Occipital lobe (tissue), 2 donors: ENCODE measurements around the gene CHRM4. TPM values are rescaled to one million over a fixed set of nuclear protein-coding genes. Genes with fewer than 3 reads are reported as not detected.
"Not testable (repeated sequence)": the region's sequence is repeated elsewhere in the genome, so short reads cannot be mapped to it uniquely, and the experiment has no call there.

Experiments
- DNase-seq: peaks from one replicate; lab custom pipeline; 2025; lab: John Stamatoyannopoulos, UW
- total RNA-seq: library from RNA; depleted of rRNA; stranded (reverse); fragments of >200 nt; gene quantifications from one replicate; pipeline ENCODE4 v1.2.3, GENCODE V29; 2014

The CHRM4 gene
- total RNA-seq, 1 donor from 2014 or later = 0.78 TPM

- DNase-seq = no peak
These were observed 9.5 kb downstream of the CHRM4 start for GRCh38 chr11:46381819-46382645.

DNA sequence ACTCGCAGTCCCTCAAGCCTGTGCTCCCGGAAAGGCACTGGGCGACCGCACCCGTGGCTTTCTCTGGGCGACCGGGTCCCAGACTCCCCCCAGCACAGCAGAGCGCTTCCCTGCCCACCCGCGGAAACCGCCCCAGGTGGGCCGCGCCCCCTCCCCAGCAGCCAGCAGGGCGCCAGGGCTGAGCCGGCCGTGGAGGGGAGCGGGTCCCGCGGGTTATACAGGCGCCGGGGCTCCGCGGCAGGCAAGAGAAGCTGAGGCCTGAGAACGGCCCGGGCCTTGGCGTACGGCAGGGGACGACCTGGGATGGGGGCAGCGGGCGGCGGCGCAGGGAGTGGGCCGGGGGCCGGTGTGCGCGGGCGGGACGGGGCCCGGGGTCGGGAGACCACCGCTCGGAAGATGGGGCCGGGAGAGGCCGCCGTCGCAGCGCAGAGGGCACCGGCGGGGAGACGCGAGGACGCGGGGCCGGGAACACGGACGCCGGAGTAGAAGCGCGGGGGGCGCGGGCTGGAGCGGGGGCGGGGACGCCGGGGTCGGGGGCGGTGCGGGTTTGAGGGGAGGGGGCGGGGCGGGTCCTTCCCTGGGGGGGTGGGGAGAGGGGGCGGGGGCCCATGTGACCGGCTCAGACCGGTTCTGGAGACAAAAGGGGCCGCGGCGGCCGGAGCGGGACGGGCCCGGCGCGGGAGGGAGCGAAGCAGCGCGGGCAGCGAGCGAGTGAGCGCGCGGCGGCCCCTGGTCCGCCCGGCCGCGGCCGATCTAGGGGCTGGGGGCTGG, 10.3 kb downstream of the CHRM4 start, which contains the start of gene MDK:
Gene MDK, plus strand, starts transcription at position 622 of the 771 bp plus-strand sequence. CDS start 389 bp downstream, outside the sequence.
- DNase-seq = no peak

- no peak for DNase-seq
These were observed 11.1 kb downstream of the CHRM4 start for GRCh38 chr11:46380340-46381047.

DNA sequence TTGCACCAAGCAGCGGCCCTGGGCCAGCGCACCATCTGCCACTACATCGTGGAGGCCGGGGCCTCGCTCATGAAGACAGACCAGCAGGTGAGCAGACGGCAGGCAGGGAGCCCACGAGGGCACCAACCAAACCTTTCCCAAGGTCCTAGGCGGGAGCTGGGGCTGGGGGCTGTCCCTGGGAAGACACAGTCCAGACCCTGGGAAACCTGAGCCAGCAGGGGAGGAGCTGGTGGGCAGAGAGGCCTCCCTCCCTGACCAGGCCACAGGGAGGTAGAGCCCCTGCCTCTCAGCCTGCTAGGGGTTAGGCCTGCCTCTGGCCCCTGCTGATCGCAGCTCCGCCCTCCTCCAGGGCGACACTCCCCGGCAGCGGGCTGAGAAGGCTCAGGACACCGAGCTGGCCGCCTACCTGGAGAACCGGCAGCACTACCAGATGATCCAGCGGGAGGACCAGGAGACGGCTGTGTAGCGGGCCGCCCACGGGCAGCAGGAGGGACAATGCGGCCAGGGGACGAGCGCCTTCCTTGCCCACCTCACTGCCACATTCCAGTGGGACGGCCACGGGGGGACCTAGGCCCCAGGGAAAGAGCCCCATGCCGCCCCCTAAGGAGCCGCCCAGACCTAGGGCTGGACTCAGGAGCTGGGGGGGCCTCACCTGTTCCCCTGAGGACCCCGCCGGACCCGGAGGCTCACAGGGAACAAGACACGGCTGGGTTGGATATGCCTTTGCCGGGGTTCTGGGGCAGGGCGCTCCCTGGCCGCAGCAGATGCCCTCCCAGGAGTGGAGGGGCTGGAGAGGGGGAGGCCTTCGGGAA, 11.9 kb downstream of the CHRM4 start:
- DNase-seq = not testable (repeated sequence)

DNA sequence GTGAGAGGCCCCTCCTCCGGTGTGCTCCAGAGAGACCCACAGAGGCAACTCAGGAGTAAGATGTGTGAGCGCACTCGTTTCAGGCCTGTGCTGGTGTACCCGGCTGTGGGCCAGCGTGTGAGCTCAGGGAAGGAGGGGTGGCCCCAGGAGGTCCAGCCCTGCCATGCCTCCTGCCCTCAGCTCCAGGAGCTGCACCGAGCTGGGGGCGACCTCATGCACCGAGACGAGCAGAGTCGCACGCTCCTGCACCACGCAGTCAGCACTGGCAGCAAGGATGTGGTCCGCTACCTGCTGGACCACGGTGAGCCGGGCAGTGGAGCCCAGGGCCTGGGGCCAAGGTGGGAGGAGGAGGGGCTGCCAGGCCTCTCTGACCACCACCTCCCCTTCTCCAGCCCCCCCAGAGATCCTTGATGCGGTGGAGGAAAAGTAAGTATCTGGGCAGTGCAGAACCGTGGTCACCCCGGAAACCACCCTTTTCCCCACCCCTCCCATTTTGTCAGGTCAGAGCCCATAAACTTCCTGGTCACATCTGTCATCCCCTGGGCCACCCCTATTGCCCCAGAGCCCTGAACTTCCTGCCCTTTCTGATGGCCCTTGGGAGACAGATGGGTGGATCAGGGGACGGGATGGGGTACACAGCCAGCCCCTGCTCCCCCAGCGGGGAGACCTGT, 12.6 kb downstream of the CHRM4 start:
- no peak for DNase-seq

GRCh38 chr11:46378296-46378695, 13.3 kb downstream of the CHRM4 start:
- DNase-seq = no peak

GRCh38 chr11:46377831-46378230, 13.7 kb downstream of the CHRM4 start:
- no peak for DNase-seq

- DNase-seq = no peak
These were observed 14.3 kb downstream of the CHRM4 start for GRCh38 chr11:46377290-46377689.

GRCh38 chr11:46376258-46377050, 15.1 kb downstream of the CHRM4 start:
- no peak for DNase-seq

DNA sequence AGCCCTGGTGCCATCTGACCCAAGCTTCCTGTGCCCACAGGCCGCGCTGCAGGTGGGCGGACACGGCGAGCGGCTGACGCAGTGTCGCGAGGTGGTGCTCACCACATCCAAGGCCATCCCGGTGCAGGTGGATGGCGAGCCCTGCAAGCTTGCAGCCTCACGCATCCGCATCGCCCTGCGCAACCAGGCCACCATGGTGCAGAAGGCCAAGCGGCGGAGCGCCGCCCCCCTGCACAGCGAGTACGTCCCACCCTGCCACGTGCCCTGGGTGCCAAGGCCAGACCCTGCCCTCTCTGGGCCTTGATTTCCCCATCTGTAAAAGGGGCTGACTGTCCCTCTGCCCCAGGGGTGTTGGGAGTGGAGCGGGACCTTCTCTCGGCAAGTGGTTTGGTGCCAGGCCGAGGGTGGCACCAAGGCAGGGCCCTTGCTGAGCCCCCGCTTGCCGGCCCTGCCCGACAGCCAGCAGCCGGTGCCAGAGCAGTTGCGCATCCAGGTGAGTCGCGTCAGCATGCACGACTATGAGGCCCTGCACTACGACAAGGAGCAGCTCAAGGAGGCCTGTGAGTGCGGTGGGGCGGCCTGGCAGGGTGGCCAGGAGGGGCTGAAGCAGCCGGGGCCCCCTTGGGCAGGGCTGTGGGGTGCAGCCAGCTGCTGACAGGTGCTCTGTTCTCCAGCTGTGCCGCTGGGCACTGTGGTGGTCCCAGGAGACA, 16.0 kb downstream of the CHRM4 start:
- DNase-seq = no peak

DNA sequence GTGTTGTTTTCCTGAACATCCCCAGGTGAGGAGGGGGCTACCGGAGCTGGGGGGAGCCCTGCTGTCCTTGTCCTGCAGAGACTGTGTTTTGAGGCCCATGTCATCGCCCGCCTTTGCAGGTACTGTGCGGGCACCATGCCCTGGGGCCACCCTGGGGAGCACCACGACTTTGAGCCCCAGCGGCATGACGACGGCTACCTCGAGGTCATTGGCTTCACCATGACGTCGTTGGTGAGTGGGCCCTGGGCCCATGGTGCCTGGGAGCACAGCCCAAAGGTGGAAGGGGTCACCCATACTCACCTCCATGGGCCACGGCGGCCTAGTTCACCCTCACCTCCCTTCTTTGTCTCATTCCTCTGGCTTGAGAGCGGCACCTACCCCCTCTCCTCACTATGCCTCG, 16.8 kb downstream of the CHRM4 start:
- no peak for DNase-seq

DNA sequence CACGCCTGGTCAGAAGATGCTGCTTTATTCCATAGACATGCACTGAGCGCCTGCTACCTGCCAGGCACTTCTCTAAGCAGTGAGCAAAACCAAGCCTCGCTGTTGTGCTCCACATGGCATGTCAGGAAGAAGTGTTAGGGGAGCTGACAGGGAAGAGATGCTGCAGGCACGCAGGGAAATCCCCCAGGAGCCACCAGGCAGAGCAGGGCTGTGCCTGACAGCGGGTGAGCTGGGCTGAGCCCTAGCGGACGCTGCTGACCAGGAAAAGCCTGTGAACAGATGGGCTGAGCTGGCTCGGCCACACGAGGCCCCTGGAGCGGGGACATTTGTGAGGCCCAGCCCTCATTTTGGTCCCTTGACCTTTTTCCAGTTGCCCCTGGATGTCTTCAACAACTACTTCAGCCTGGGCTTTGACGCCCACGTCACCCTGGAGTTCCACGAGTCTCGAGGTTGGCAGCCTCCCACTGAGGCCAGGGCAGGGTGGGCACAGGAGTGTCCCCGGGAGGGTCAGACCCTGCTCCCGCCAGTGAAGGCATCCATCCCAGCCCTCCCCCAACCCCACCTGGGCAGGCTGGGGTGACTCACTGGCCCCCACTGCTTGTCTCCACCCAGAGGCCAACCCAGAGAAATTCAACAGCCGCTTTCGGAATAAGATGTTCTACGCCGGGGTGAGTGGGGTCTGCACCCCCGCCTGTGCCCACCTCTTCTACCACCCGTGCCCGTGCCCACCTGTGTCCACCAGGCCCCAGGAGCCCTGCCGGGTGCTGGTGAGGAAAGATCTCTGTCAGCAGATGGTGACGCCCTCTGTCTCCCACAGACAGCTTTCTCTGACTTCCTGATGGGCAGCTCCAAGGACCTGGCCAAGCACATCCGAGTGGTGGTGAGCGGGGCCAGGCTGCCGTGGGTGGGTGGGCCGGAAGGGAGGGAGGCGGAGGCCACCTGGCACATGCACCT, 17.5 kb downstream of the CHRM4 start:
- no peak for DNase-seq

DNA sequence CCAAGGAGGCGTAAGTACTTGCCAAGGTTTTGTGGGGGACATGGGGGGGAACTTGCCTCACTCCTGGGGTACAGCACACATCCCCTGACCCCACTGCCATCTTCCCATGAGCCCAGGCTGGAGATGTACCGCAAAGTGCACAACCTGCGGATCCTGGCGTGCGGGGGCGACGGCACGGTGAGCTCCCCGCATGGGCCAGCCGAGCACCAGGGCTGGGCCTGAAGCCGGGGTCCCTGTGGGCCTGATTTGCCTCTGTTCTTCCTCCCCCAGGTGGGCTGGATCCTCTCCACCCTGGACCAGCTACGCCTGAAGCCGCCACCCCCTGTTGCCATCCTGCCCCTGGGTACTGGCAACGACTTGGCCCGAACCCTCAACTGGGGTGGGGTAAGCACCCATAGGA, 19.1 kb downstream of the CHRM4 start:
- not testable (repeated sequence) for DNase-seq

GRCh38 chr11:46372086-46372485, 19.5 kb downstream of the CHRM4 start:
- no peak for DNase-seq

- DNase-seq = not testable (repeated sequence)
These were observed 20.3 kb downstream of the CHRM4 start for GRCh38 chr11:46371262-46371661.

- DNase-seq = no peak
These were observed 21.3 kb downstream of the CHRM4 start for GRCh38 chr11:46370253-46370652.

GRCh38 chr11:46369458-46370152, 22.0 kb downstream of the CHRM4 start:
- DNase-seq = peak; percentile 49
